Measurements from ENCODE around the gene GDF11. TPM values are rescaled to one million over a fixed set of nuclear protein-coding genes. Genes with fewer than 3 reads are reported as not detected.

Gene GDF11
- total RNA-seq, 1 experiment from 2014 or later = 5.3 TPM

DNA sequence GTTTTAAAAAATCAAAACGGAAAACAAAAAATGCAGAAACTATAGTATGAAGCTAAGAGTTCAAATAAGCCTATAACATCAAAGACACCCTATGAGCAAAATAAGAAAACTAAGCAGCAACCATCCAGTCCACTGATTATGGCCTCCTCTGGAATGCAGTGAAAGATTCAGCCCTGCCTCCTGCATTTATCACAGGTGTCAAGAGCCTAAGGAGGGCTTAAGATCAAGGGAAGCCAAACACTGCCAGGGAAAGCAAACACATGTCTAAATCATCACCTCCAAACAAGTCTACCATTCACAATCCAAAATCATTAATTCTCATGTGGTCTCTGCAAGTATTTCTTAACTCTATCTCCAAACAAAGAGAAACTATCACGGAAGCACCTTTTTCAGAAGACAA is 46.2 kb downstream of the GDF11 start (continued):
- TF ChIP-seq ZFX (IDR thresholded peaks at IDR 0.05) (no peak), CEBPB (IDR thresholded peaks at IDR 0.05; ENCODE audit: low read depth) (no peak), RAD21 (IDR thresholded peaks at IDR 0.05; ENCODE audit: low read depth) (no peak)

DNA sequence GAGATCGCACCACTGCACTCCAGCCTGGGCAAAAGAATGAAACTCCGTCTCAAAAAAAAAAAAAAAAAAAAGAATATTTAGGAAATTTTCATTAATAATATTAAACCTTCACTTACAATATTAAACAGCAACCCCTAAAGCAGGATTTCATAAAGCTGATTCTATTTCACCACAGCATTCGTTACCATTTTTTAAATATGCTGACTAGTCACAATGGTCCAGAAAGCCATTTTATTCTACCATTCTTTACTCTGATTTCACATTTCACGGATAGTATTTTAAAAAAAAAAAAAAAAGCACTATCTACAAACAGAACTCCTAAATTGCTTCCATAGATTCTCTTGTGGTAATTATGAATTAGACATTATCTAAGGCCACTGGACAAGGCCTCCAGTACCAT is 47.0 kb downstream of the GDF11 start:
- no peak overlapping the region for H3K27ac ChIP-seq (ENCODE audit: low read depth, low read length)
- RAD21 ChIA-PET (ENCODE audit: low non-redundant PET in 1 of 2, low total read pairs in 2 of 2, uncharacterized antibody in 2 of 2, unreplicated experiment in 2 of 2) = no interaction called here
- POLR2A ChIA-PET = no interaction called here
- no peak overlapping the region for H2AFZ ChIP-seq (ENCODE audit: low read depth, low read length, poor library complexity, severe bottlenecking)
- intact Hi-C loops (cut with micrococcal nuclease) = loop anchor here (2.0 to 10.0 kb wide), 2 partner anchors 17 to 135 kb away; no protein-coding TSS in a partner anchor
- BruUV-seq (replicated peaks) = no TSS peak
- no peak overlapping the region for H3K9ac ChIP-seq (ENCODE audit: low read length)
- no peak overlapping the region for H3K4me3 ChIP-seq (replicated peaks in 1 of 2; ENCODE audit: low read depth in 1 of 2, low read length in 2 of 2)
- H3K4me2 ChIP-seq (ENCODE audit: low read length) = no peak overlapping the region
- ATAC-seq (no peak), DNase-seq (ENCODE audit: low read depth, low spot score) (no peak)
- no peaks in the 10 kb centered on the region for H3K9me2 ChIP-seq (ENCODE audit: insufficient read depth)
- H3K79me2 ChIP-seq (ENCODE audit: insufficient read depth, low read length) = peaks cover 39% of the 10 kb centered on the region
- H3K36me3 ChIP-seq (ENCODE audit: control insufficient read depth in 1 of 2, insufficient read depth in 2 of 2, low read length in 2 of 2) = peaks cover 45 to 66% of the 10 kb centered on the region in 2 experiments; a peak in 3 of 4 replicates
- CTCF ChIA-PET = no interaction called here
- H3K27me3 ChIP-seq (ENCODE audit: insufficient read depth, low read length) = no peaks in the 10 kb centered on the region
- H3K9me3 ChIP-seq (ENCODE audit: control insufficient read depth in 1 of 2, insufficient read depth in 1 of 2, low read depth in 1 of 2, low read length in 2 of 2) = no peaks in the 10 kb centered on the region
- H3K4me1 ChIP-seq (ENCODE audit: control insufficient read depth in 1 of 2, insufficient read depth in 2 of 2, low read length in 2 of 2) = no peaks in the 10 kb centered on the region
- H4K20me1 ChIP-seq (ENCODE audit: insufficient read depth) = peaks cover 6% of the 10 kb centered on the region; the same call in 1 of the 2 replicates
- TF ChIP-seq TCF7L2 (IDR thresholded peaks at IDR 0.05; ENCODE audit: borderline replicate concordance, extremely low read depth, insufficient read depth, insufficient read length) = no peak
- no peak for TF ChIP-seq CBX3 (IDR thresholded peaks at IDR 0.05; ENCODE audit: low read depth)
- no peak for TF ChIP-seq EZH2phosphoT487 (IDR thresholded peaks at IDR 0.05; ENCODE audit: borderline replicate concordance)
- TF ChIP-seq SIN3A (IDR thresholded peaks at IDR 0.05; ENCODE audit: low read depth) = no peak
- no peak for TF ChIP-seq CEBPB (IDR thresholded peaks at IDR 0.05; ENCODE audit: low read depth)
- TF ChIP-seq, protein P1, sequence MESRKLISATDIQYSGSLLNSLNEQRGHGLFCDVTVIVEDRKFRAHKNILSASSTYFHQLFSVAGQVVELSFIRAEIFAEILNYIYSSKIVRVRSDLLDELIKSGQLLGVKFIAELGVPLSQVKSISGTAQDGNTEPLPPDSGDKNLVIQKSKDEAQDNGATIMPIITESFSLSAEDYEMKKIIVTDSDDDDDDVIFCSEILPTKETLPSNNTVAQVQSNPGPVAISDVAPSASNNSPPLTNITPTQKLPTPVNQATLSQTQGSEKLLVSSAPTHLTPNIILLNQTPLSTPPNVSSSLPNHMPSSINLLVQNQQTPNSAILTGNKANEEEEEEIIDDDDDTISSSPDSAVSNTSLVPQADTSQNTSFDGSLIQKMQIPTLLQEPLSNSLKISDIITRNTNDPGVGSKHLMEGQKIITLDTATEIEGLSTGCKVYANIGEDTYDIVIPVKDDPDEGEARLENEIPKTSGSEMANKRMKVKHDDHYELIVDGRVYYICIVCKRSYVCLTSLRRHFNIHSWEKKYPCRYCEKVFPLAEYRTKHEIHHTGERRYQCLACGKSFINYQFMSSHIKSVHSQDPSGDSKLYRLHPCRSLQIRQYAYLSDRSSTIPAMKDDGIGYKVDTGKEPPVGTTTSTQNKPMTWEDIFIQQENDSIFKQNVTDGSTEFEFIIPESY (IDR thresholded peaks at IDR 0.05; ENCODE audit: extremely low read depth, insufficient replicate concordance, low read length) = no peak
- TF ChIP-seq SRF (IDR thresholded peaks at IDR 0.05; ENCODE audit: low read depth) = no peak
- TF ChIP-seq EGR1 (IDR thresholded peaks at IDR 0.05; ENCODE audit: low read depth) = no peak
- no peak for TF ChIP-seq JUND (IDR thresholded peaks at IDR 0.05)
